ENCODE data around the gene HOOK2. TPM values are rescaled to one million over a fixed set of nuclear protein-coding genes. Genes with fewer than 3 reads are reported as not detected.
A peak's percentile ranks its signal among the peaks of the same experiment; 100 is the strongest.

The HOOK2 gene
- total RNA-seq, 3 donors from 2014 or later (not counting 1 experiment from before 2014, with no cell fraction given), result 13.3 to 15.3 (median 13.9) TPM

DNA sequence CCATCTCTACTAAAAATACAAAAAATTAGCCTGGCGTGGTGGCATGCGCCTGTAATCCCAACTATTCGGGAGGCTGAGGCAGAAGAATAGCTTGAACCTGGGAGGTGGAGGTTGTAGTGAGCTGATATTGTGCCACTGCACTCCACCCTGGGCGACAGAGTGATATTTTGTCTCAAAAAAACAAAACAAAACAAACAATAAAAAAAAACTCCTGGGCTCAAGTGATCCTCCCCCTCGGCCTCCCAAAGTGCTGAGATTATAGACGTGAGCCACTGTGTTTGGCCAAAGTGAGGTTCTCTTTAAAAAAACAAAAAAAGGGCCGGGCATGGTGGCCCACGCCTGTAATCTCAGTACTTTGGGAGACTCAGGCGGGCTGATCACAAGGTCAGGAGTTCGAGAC lies 12.1 kb upstream of the HOOK2 start:
- Mint-ChIP-seq H3K27me3 (ENCODE audit: low read depth in 2 of 2) (no peaks in the 10 kb centered on the region), H3K9me3 (no peaks in the 10 kb centered on the region), H3K27ac (no peak overlapping the region), H3K36me3 (no peaks in the 10 kb centered on the region), H3K4me3 (no peak overlapping the region), H3K4me1 (peaks cover 19 to 26% of the 10 kb centered on the region in 2 donors)
- no peak for TF ChIP-seq CTCF (IDR thresholded peaks at IDR 0.05)
- intact Hi-C loops (cut with micrococcal nuclease), result loop anchor here (5.0 to 10.0 kb wide), 2 partner anchors 257 to 315 kb away; partner anchors contain the start of gene LYL1
- H3K27ac ChIP-seq (ENCODE audit: low read length), result no peak overlapping the region
- ATAC-seq (no peak), DNase-seq (no peak)
- H3K4me1 ChIP-seq (ENCODE audit: control insufficient read depth, insufficient read depth, low read length), result peaks cover 71% of the 10 kb centered on the region
- no peak overlapping the region for H3K4me3 ChIP-seq (ENCODE audit: low read length)
- no peaks in the 10 kb centered on the region for H3K27me3 ChIP-seq (ENCODE audit: control insufficient read depth, insufficient read depth, low read length)
- no peaks in the 10 kb centered on the region for H3K36me3 ChIP-seq (ENCODE audit: control insufficient read depth, insufficient read depth, low read length)
- H3K9me3 ChIP-seq (ENCODE audit: control insufficient read depth, insufficient read depth, low read length), result no peaks in the 10 kb centered on the region
- 81% methylated on average over 7 of the region's 10 CpGs for WGBS (ENCODE audit: insufficient coverage)

- ATAC-seq (no peak), DNase-seq (peak in 1 of 2 donors; percentile 9)
- Histone ChIP-seq H3K27ac (ENCODE audit: low read length) (peak overlapping the region; percentile 98), H3K4me3 (ENCODE audit: low read length) (no peak overlapping the region), H3K9me3 (ENCODE audit: control insufficient read depth, insufficient read depth, low read length) (no peaks in the 10 kb centered on the region), H3K36me3 (ENCODE audit: control insufficient read depth, insufficient read depth, low read length) (no peaks in the 10 kb centered on the region), H3K27me3 (ENCODE audit: control insufficient read depth, insufficient read depth, low read length) (no peaks in the 10 kb centered on the region), H3K4me1 (ENCODE audit: control insufficient read depth, insufficient read depth, low read length) (peaks cover 75% of the 10 kb centered on the region)
- intact Hi-C loops (cut with micrococcal nuclease), result loop anchor here (5.0 to 10.0 kb wide), 2 partner anchors 258 to 315 kb away; partner anchors contain the start of gene LYL1
- H3K4me1 Mint-ChIP-seq, result peaks cover 21 to 30% of the 10 kb centered on the region in 2 donors
- H3K27ac Mint-ChIP-seq, result no peak overlapping the region
- no peak for TF ChIP-seq CTCF (IDR thresholded peaks at IDR 0.05)
- no peaks in the 10 kb centered on the region for H3K27me3 Mint-ChIP-seq (ENCODE audit: low read depth in 2 of 2)
- H3K36me3 Mint-ChIP-seq, result no peaks in the 10 kb centered on the region
- H3K9me3 Mint-ChIP-seq, result no peaks in the 10 kb centered on the region
- 100% methylated on average over 3 of the region's 3 CpGs for WGBS (ENCODE audit: insufficient coverage)
- H3K4me3 Mint-ChIP-seq, result no peak overlapping the region
Observed at GRCh38 chr19:12786952-12787351, 11.6 kb upstream of the HOOK2 start.

GRCh38 chr19:12786141-12786870 lies 11.0 kb upstream of the HOOK2 start:
- Histone ChIP-seq H3K4me3 (ENCODE audit: low read length) (no peak overlapping the region), H3K36me3 (ENCODE audit: control insufficient read depth, insufficient read depth, low read length) (no peaks in the 10 kb centered on the region), H3K9me3 (ENCODE audit: control insufficient read depth, insufficient read depth, low read length) (no peaks in the 10 kb centered on the region), H3K4me1 (ENCODE audit: control insufficient read depth, insufficient read depth, low read length) (peaks cover 81% of the 10 kb centered on the region), H3K27ac (ENCODE audit: low read length) (peak overlapping the region; percentile 98), H3K27me3 (ENCODE audit: control insufficient read depth, insufficient read depth, low read length) (no peaks in the 10 kb centered on the region)
- no peak for TF ChIP-seq CTCF (IDR thresholded peaks at IDR 0.05)
- Mint-ChIP-seq H3K36me3 (no peaks in the 10 kb centered on the region), H3K4me1 (peaks cover 22 to 33% of the 10 kb centered on the region in 2 donors), H3K27me3 (ENCODE audit: low read depth in 2 of 2) (no peaks in the 10 kb centered on the region), H3K27ac (no peak overlapping the region), H3K4me3 (no peak overlapping the region), H3K9me3 (no peaks in the 10 kb centered on the region)
- intact Hi-C loops (cut with micrococcal nuclease), result loop anchor here (5.0 to 10.0 kb wide), 2 partner anchors 258 to 316 kb away; partner anchors contain the start of gene LYL1
- ATAC-seq (no peak), DNase-seq (peak in 1 of 2 donors; percentile 52)
- WGBS (ENCODE audit: insufficient coverage), result 30% methylated on average over 17 of the region's 18 CpGs
